ENCODE measurements around the gene TSNAX. TPM values are rescaled to one million over a fixed set of nuclear protein-coding genes. Genes with fewer than 3 reads are reported as not detected.
"Not testable (repeated sequence)": the region's sequence is repeated elsewhere in the genome, so short reads cannot be mapped to it uniquely, and the experiment has no call there.

Gene TSNAX
- total RNA-seq, 1 experiment from 2014 or later = 26.8 TPM

- H3K9me3 ChIP-seq = no peaks in the 10 kb centered on the region
- H3K27me3 ChIP-seq = no peaks in the 10 kb centered on the region
- H3K4me3 ChIP-seq = no peak overlapping the region
- no peaks in the 10 kb centered on the region for H3K36me3 ChIP-seq
- DNase-seq = no peak
Measured at GRCh38 chr1:231576804-231577718, 48.6 kb downstream of the TSNAX start.

GRCh38 chr1:231580874-231581273 is 52.4 kb downstream of the TSNAX start:
- Histone ChIP-seq H3K27me3 (no peaks in the 10 kb centered on the region), H3K9me3 (no peaks in the 10 kb centered on the region), H3K4me3 (no peak overlapping the region), H3K36me3 (no peaks in the 10 kb centered on the region)
- DNase-seq = no peak

- Histone ChIP-seq H3K27me3 (no peaks in the 10 kb centered on the region), H3K9me3 (no peaks in the 10 kb centered on the region), H3K36me3 (no peaks in the 10 kb centered on the region), H3K4me3 (no peak overlapping the region)
- no peak for DNase-seq
Measured at GRCh38 chr1:231581859-231582258, 53.4 kb downstream of the TSNAX start.

DNA sequence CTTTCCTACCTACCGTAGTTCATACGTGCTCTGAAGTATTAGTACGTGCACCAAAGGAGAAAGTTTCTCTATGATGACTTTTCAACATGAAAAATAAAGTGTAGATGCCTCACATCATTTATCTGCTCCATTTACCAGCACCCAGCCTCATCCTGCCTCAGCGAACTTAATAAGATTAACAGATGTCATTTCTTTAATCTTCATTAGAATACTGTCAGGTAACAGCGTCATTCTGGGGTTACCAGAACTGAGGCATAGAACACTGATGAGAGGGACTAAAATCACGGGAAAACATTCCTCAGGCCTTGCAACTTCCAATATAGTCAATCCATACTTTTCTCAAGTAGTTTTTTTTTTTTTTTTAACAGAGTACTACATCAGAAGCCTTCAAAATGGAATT is 54.9 kb downstream of the TSNAX start:
- DNase-seq = no peak
- H3K9me3 ChIP-seq = no peaks in the 10 kb centered on the region
- H3K4me3 ChIP-seq = no peak overlapping the region
- H3K27me3 ChIP-seq = no peaks in the 10 kb centered on the region
- H3K36me3 ChIP-seq = no peaks in the 10 kb centered on the region

GRCh38 chr1:231584117-231584516 is 55.6 kb downstream of the TSNAX start:
- no peak for DNase-seq
- H3K9me3 ChIP-seq = no peaks in the 10 kb centered on the region
- no peak overlapping the region for H3K4me3 ChIP-seq

DNA sequence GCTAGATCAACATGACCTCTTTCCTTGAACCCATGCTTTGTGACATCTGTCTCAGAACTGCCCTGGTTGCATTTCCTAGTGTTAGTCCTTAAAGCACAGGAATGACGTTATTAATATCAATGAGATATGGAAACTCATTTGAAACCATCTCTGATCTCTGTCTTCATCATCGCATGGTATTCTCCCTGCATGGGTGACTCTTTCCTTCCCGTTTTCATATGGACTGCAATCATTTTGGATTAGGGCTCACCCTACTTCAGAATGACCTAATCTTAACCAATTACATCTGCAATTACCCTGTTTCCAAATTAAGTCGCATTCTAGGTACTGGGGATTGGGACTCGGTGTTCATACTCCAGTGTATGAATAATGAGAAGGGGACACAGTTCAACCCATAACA is 56.5 kb downstream of the TSNAX start:
- H3K4me3 ChIP-seq = no peak overlapping the region
- no peaks in the 10 kb centered on the region for H3K36me3 ChIP-seq
- no peaks in the 10 kb centered on the region for H3K9me3 ChIP-seq
- no peaks in the 10 kb centered on the region for H3K27me3 ChIP-seq
- DNase-seq = no peak

More at GRCh38 chr1:231584117-231584516, 55.6 kb downstream of the TSNAX start:
- H3K27me3 ChIP-seq = no peaks in the 10 kb centered on the region
- H3K36me3 ChIP-seq = no peaks in the 10 kb centered on the region

DNA sequence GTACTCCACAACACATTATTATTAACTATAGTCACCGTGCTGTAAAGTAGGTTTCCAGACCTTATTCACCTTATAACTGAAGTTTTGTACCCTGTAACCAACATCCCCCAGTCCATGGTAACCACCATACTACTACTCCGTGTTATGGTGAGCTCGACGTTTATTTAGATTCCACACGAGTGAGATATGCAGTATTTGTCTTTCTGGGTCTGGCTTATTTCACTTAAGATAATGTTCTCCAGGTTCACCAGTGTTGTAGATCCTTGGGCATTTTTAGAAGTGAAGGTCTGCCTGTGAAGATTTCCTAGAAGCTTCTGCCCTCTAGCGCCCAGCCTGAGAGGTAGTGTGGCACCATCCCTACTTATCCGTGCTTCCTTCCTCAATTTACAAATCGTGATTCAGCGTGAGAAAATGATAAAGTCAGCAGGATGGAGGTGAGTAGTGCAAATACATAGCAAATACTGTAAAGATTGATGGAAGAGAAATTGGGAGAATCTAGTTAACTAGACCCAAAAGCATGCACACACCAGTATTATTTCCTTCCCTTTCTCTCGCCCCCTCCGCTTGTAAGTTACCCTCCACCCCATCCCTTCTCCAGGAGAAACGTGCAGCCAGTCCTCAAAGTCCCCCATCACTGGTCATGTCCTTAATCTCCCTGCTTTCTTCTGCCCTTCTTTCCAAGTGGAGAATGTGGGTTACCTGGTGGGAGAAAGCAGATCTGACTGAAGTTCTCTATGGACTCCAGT is 62.2 kb downstream of the TSNAX start:
- Histone ChIP-seq H3K36me3 (no peaks in the 10 kb centered on the region), H3K9me3 (no peaks in the 10 kb centered on the region), H3K27me3 (no peaks in the 10 kb centered on the region), H3K4me3 (no peak overlapping the region)
- DNase-seq = peak; percentile 42

DNA sequence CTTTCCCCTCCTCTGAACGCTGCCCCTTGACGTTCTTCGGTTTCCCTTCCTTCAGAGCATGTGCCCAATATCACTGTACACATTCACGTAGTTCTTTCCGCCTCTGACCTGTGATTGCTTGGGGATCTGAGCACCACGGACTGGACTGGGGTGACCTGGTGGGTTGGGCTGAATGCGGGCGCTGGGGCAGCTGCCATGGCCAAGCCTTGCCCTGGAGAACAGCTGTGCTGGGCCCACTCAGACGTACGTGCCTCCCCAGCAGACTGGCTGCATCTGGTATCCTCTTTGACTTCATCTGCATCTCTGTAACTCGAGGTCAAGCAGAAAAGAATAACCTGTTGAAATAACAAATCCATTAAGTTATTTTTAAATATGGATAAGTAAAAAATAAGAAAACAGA is 63.0 kb downstream of the TSNAX start:
- Histone ChIP-seq H3K4me3 (no peak overlapping the region), H3K9me3 (no peaks in the 10 kb centered on the region), H3K27me3 (no peaks in the 10 kb centered on the region), H3K36me3 (no peaks in the 10 kb centered on the region)
- DNase-seq = no peak

GRCh38 chr1:231592809-231593208 is 64.3 kb downstream of the TSNAX start:
- no peak for DNase-seq
- H3K4me3 ChIP-seq = no peak overlapping the region
- H3K9me3 ChIP-seq = no peaks in the 10 kb centered on the region
- H3K27me3 ChIP-seq = no peaks in the 10 kb centered on the region
- H3K36me3 ChIP-seq = no peaks in the 10 kb centered on the region

DNA sequence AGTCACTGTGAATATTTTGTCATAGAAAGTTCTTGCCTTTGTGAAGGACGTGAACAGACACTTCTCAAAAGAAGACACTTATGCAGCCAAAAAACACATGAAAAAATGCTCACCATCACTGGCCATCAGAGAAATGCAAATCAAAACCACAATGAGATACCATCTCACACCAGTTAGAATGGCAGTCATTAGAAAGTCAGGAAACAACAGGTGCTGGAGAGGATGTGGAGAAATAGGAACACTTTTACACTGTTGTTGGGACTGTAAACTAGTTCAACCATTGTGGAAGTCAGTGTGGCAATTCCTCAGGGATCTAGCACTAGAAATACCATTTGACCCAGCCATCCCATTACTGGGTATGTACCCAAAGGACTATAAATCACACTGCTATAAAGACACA is 64.8 kb downstream of the TSNAX start:
- H3K36me3 ChIP-seq, H3K9me3 ChIP-seq, H3K27me3 ChIP-seq, H3K4me3 ChIP-seq, DNase-seq: not testable (repeated sequence)

DNA sequence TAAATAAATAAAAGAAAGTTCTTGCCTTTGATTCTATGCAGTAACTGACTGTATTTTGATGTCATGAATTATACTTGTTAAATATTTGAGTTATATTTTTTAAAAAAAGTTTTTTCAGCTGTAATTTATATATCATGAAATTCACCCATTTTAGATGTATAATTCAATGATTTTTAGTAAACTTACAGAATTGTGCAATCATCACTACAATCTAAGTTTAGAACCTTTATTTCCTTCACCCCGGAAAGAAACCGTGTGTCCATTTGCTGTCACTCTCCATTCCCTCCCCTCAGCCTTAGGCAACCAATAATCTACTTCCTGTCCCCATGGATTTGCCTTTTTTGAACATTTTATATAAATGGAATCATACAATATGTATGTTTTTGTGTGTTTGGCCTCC is 65.7 kb downstream of the TSNAX start:
- Histone ChIP-seq H3K4me3 (no peak overlapping the region), H3K27me3 (no peaks in the 10 kb centered on the region), H3K36me3 (no peaks in the 10 kb centered on the region), H3K9me3 (no peaks in the 10 kb centered on the region)
- no peak for DNase-seq

GRCh38 chr1:231594749-231595148 is 66.3 kb downstream of the TSNAX start:
- Histone ChIP-seq H3K27me3 (no peaks in the 10 kb centered on the region), H3K36me3 (no peaks in the 10 kb centered on the region)
- no peak for DNase-seq

GRCh38 chr1:231596337-231596791 is 67.9 kb downstream of the TSNAX start:
- no peak overlapping the region for H3K4me3 ChIP-seq
- H3K9me3 ChIP-seq = no peaks in the 10 kb centered on the region
- H3K36me3 ChIP-seq = no peaks in the 10 kb centered on the region
- no peaks in the 10 kb centered on the region for H3K27me3 ChIP-seq
- DNase-seq = no peak

More at GRCh38 chr1:231594749-231595148, 66.3 kb downstream of the TSNAX start:
- no peaks in the 10 kb centered on the region for H3K9me3 ChIP-seq
- H3K4me3 ChIP-seq = no peak overlapping the region

GRCh38 chr1:231597971-231598370 is 69.5 kb downstream of the TSNAX start:
- H3K4me3 ChIP-seq = no peak overlapping the region
- H3K27me3 ChIP-seq = no peaks in the 10 kb centered on the region
- no peak for DNase-seq
- no peaks in the 10 kb centered on the region for H3K9me3 ChIP-seq
- no peaks in the 10 kb centered on the region for H3K36me3 ChIP-seq

DNA sequence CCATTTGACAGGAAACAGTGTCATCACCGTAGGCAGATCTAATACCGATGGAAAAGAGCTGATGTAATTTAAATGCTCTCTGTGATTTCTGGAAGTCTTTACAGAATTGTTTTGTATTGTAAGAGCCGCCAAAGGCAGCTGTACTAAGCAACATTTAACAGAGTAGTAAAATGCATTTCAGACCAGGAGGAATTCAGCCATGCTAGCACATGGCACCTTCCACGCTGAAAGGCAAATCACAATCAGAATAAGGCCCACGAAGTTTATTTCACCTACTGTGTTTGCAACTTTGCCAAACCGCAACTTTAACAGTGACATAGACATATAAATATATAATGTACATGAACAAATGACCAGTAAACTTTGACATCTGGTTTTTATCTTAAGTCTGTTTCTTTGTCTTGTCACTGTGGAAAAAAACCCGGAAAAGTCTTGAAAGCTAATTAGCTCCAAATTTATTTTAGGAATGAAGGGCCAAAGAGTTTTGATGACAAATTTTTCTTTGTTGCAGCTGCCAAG is 72.0 kb downstream of the TSNAX start:
- peak; percentile 44 for DNase-seq
- H3K4me3 ChIP-seq = no peak overlapping the region
- H3K36me3 ChIP-seq = no peaks in the 10 kb centered on the region
- no peaks in the 10 kb centered on the region for H3K9me3 ChIP-seq
- no peaks in the 10 kb centered on the region for H3K27me3 ChIP-seq

DNA sequence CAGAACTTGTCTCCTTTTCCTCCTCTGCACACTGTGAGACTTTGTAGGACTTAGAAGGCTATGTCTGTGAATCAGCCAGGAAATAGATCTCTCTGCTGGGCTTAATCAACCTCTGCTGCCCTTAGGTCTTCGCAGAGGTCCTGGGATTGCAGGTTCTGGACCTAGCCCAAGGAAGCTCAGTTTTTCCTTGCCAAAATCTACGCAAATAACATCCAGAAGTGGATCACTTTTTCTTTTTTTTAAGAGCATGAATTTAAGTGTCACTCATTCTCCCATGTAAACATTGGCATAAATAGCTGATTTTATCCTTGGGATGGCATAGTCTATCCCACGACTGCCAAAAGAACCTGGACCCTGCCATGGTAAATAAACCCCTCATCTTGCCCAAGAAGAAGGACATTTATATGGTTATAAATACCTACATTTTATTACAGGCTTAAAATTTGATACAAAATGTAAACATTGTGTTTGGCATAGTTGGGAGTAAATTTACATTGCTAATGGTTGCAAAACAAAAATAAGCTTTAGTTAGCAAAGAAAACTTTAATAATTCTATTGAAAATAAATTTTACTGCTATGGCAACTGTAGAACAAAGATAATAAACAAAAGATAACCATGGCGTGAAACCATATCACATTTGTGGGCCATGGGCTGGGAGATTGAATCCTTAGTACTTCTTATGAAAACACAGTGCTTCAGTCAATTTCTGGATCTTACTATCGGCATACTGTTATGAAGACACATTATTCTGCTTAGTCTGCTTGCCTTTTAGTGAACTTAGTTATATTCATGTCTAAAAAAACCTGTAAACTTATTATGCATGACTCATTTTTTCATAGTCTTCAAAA is 73.6 kb downstream of the TSNAX start:
- peak; percentile 71 for DNase-seq
- Histone ChIP-seq H3K27me3 (no peaks in the 10 kb centered on the region), H3K9me3 (no peaks in the 10 kb centered on the region), H3K4me3 (no peak overlapping the region), H3K36me3 (no peaks in the 10 kb centered on the region)

DNA sequence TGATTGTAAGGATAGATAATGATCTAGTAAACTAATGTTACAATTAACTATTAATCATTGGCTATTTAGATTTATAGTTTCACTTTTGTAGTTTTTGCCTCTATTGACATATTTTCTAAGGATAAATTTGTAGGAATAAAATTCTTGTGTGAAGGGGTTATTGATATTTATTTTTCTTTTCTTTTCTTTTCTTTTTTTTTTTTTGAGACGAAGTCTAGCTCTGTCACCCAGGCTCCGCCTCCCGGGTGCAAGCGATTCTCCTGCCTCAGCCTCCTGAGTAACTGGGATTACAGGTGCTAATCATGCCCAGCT is 74.2 kb downstream of the TSNAX start:
- Histone ChIP-seq H3K9me3 (no peaks in the 10 kb centered on the region), H3K4me3 (no peak overlapping the region), H3K27me3 (no peaks in the 10 kb centered on the region), H3K36me3 (no peaks in the 10 kb centered on the region)
- DNase-seq = no peak

Measured in MG63 (cell line).